GM21786 (cell line): ENCODE results near the gene NODAL.
A peak's percentile ranks its signal among the peaks of the same experiment; 100 is the strongest.

Experiments
- ATAC-seq: cut with Tn5 transposase; IDR thresholded peaks from one replicate; pipeline ENCODE4 v1.9.1; 2021; ENCODE audit not compliant: unreplicated experiment

The NODAL gene

GRCh38 chr10:70465278-70465677 lies 23.8 kb upstream of the NODAL start:
- ATAC-seq = no peak

DNA sequence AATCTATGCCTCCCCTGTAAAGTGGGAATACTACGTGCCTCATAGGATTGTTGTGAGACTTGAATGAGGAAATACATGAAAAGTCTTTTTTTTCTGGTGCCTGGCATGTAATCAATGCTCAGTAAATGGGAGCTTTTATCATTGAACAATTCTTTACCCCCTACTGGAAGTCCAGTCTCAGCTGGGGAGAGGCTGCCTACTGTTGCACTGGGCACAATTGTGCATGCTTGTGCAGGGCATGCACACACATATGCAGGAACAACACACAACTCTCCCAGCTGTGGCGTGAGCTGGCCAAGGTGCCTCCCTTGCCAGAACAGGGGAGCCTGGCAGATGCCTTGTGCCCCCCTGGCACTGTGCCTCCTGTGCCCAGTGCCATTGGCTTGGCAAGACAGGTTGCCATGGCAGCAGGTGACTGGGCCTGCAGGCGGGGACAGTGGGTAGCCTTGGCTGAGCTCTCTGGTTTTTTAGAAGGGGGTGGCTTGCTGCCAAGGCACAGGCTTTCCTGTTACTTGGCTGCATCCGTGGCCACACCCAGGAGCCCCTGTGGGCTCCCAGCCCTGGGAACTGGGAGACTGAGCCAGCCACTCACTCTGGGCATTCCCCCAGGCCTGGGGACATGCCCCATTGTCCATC lies 21.0 kb upstream of the NODAL start:
- ATAC-seq = no peak

GRCh38 chr10:70461397-70462348 lies 20.2 kb upstream of the NODAL start:
- peak; percentile 58 for ATAC-seq

GRCh38 chr10:70459774-70460490 lies 18.5 kb upstream of the NODAL start:
- no peak for ATAC-seq

DNA sequence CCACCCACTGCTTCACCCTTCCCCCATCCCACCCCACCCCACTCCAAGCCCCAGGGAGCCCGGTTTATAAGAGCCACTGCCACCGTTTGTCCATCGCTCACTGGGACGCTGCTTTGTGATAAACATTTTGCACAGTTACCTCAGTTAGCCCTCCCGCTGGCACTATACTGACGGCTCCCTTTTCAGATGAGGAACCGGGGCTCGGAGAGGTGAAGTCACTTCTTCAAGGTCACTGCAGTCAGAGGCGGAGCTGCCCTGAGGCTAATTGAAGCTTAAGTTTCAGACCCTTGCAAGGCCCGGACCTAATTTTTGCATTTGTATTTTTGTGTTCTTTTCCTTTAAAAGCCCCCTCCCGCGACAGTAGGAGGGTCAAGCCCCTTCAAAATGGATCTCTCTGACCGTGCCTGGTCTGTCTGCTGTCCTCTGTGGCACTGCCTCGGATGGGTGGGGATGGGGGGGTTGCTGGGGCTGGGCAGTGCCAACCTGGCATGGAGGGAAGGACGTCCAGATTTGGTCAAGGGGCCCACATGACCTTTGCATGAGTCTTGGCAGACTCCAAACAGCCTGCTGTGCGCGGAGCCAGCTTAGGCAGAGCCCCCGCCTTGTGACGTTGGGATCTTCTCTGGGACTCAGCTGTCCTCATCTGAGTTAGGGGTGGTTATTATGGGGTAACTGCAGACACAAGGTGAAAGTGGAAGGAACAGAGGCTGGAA lies 17.7 kb upstream of the NODAL start:
- ATAC-seq = no peak

DNA sequence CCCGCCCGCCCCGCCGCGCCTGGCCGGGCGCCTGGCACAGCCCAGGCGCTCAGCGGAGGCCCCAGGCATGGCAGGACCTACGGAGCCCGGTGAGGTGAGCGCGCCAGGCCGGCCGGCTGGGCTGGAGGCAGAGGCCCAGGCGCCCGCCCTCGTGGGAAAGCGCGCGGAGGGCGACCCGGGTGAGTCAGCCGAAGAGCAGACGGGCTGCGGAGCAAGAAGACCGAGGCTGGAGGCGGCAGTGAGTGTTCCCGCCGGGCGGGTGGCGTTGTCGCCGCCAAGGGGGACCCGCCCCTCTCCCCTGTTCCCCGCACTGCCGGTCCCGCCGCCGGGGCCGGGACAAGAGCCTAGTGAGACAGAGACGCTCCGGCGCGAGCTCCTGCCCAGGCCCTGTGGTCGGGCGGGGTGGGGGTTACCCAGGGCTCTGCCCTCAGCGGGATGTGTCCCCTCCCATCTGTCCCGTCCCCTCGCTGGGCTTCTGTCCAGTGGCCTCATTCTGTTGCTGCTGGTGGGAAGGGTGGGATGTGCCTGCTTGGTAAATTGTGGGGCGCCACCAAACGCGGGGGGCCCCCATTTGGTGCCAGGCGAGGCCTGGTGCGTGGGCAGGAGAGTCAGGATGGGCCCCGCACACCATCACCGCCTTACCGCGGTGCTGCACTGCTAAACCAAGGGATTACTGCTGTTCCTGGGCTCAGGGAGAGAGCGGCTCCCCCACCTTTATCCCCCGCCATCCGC lies 17.0 kb upstream of the NODAL start:
- no peak for ATAC-seq

DNA sequence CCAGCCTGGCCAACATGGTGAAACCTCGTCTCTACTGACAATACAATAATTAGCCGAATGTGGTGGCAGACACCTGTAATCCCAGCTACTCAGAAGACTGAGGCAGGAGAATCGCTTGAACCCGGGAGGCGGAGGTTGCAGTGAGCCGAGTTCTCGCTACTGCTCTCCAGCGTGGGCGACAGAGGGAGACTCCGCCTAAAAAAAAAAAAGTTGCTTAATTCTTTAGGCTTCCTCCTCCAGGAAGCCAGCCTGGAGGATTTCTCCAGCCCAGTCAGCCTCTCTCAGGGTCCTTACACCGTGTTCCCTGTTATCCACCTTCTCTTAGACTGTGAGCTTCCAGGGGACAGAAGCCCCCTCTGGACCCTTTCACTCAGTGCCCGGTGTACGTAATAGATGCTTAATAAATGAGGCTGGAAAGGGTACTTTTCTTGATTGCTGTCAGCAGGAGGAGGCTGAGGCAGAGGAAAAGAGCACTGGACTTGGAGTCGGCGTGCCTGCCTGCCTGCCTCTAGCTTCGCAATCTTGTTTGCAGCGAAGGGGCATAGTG lies 16.4 kb upstream of the NODAL start:
- ATAC-seq = no peak

DNA sequence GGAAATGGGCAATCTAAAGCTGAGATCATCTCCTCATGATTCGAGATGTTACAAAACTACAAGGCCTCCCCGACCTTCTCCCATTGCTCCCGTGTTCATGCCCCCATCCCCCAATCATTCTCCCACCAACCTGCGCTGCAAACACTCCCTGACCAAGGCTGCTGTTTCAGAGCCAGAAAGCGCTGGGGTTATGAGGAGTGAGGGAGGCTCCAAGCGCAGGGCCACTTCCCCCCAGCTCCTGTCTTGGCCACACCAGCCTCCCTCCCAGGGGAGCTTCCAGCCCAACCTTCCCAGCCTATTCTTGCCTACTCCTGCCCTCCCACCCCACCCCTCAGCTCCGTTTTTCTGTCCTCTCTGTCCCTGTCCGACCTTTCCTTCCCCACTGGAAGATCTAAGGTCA lies 14.7 kb upstream of the NODAL start:
- no peak for ATAC-seq

DNA sequence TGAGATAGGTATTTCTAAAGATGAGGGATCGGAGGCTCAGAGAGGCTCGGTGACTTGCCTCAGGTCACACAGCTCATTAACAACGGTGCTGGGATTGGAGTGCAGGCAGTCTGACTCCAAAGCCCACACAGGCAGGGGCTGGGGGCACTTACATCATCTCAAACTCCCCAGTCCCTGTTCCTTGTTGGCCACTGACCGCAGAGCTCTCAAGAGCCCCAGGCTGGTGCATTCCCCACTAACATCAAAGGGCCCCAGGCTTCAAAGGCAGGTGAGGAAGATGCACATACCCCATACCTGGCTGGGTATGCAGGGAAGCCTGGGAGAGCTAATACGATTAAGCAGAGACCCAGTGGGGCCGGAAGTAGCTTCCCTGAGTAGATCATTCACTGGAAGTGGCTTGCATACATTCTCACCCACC lies 13.7 kb upstream of the NODAL start:
- no peak for ATAC-seq

DNA sequence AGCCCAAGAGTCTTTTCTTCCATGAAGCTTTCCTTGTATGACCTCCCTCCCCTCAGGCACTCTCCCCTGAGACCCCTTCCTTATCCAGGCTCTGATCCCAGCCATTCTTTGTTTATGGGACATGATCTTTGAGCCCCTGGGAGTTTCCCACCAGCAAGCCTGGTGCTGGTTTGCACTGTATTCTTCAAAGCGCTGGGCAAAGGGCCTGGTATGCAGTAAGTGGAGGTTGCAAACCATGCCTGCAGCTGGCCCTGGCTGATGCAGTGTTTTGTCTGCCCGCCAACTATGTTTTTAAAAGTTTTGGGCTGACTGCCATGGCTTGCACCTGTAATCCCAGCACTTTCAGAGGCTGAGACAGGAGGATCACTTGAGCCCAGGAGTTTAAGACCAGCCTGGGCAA lies 6.8 kb upstream of the NODAL start:
- ATAC-seq = no peak

- no peak for ATAC-seq
Observed at GRCh38 chr10:70445718-70446657, 4.5 kb upstream of the NODAL start.

GRCh38 chr10:70444744-70445143 lies 3.3 kb upstream of the NODAL start:
- no peak for ATAC-seq

GRCh38 chr10:70442332-70442988 lies 979 bp upstream of the NODAL start:
- ATAC-seq = no peak

DNA sequence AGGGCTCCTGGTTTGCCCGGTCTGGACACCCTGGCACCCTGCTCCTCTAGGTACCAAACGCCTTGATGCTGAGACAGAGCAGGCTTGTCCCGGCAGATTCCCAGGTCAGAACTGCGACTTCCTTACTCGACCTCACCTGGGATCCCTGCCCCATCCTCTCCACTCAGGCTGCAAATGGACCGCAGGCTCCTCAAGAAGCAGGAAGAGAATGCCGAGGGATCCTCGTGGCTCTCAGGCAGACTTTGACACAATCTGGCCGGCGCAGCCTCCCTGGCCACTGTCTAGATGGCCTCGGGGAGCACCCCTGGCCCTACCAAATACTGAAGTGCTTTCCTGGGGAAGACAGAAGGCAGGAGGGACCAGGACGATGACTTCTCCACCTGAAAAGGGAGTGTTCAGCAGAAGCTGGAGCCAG lies 421 bp upstream of the NODAL start:
- no peak for ATAC-seq

DNA sequence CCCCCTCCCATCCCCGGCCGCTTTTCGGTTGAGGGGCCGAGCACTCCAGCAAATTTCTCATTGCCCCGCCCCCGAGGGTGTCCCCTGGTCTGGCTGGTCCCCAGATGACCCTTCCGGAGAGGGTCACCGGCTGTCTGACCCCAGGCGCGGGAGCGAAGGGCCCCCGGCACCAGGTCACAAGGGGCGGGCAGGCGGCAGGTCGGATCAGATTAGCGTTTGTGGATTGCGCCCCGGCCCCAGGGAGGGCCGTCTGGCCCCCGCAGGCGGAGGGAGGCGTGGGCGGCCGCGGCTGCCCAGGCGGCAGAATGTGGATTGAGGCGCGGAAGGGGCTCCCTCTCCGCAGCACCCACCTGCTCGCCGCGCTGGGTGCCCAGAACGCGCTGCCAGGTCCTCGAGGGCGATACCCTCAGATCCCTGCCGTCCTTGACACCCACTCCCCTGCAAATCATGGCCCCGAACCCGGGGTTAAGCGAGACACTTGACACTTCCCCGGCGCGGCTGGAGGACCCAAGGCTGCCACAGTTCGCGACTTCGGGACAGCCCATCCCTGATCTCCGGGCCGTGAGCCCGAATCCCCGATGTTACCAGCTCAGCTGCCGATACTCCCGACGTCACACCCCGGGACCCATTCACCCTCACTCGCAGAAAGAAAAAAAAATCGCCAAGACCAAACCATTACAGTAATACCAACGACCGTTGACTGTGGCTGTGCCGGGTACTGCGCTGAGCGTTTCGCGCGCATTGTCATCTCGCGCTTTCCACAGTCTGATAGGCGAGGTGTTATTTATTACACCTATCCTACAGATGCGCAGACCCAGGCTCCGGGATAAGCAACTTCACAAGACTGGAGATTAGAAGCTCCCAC lies 953 bp downstream of the NODAL start:
- no peak for ATAC-seq

GRCh38 chr10:70437721-70438120 lies 3.8 kb downstream of the NODAL start:
- no peak for ATAC-seq

- no peak for ATAC-seq
Observed at GRCh38 chr10:70435241-70436085, 6.0 kb downstream of the NODAL start.
